ENCODE data around the gene PDCD11.
"Not testable (repeated sequence)": the region's sequence is repeated elsewhere in the genome, so short reads cannot be mapped to it uniquely, and the experiment has no call there.

Gene PDCD11, protein sequence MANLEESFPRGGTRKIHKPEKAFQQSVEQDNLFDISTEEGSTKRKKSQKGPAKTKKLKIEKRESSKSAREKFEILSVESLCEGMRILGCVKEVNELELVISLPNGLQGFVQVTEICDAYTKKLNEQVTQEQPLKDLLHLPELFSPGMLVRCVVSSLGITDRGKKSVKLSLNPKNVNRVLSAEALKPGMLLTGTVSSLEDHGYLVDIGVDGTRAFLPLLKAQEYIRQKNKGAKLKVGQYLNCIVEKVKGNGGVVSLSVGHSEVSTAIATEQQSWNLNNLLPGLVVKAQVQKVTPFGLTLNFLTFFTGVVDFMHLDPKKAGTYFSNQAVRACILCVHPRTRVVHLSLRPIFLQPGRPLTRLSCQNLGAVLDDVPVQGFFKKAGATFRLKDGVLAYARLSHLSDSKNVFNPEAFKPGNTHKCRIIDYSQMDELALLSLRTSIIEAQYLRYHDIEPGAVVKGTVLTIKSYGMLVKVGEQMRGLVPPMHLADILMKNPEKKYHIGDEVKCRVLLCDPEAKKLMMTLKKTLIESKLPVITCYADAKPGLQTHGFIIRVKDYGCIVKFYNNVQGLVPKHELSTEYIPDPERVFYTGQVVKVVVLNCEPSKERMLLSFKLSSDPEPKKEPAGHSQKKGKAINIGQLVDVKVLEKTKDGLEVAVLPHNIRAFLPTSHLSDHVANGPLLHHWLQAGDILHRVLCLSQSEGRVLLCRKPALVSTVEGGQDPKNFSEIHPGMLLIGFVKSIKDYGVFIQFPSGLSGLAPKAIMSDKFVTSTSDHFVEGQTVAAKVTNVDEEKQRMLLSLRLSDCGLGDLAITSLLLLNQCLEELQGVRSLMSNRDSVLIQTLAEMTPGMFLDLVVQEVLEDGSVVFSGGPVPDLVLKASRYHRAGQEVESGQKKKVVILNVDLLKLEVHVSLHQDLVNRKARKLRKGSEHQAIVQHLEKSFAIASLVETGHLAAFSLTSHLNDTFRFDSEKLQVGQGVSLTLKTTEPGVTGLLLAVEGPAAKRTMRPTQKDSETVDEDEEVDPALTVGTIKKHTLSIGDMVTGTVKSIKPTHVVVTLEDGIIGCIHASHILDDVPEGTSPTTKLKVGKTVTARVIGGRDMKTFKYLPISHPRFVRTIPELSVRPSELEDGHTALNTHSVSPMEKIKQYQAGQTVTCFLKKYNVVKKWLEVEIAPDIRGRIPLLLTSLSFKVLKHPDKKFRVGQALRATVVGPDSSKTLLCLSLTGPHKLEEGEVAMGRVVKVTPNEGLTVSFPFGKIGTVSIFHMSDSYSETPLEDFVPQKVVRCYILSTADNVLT (N-terminal part only)

DNA sequence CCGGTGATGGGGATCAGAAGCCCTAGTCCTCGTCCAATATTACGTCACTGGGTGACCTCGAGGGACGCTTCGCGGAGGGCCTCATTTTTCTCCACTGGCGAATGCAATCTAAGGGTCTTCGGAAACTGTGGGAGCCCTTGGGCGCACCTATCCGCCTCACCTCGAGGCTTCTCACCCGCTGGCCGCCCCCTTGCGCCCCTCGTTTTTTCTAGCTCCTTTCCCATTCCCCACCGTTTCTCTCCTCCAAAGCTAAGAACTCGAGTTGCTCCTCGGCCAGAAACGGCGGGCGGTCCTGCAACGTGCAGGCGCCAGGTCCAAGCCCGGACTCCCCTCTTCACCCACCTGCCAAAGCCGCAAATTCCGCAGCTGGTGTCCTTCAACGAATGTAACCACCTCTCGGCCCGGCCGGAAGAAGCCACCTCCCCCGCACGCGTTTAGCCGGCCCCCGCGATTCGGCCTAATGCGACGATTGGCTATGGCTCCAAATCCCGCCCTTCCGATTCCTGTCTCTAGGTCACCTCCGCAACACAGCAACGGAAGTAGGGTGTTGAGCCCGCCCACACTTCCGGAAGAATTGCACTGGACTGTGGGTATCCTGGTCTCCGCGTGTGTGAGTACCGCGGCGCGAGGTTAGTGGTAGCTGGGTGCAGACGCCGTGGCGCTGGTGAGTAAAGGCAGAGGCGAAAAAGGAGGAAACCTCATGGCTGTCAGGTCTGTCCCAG is at the start of gene PDCD11, which contains the start of gene ATP5MK:
TSS of gene PDCD11 (plus strand) at position 560 of the 722 bp plus-strand sequence. CDS start 1,801 bp downstream, outside the sequence.
TSS of gene ATP5MK (minus strand) at position 409 of the 722 bp plus-strand sequence. CDS start 4,018 bp downstream, outside the sequence.
- Mint-ChIP-seq H3K27me3 (no peaks in the 10 kb centered on the region), H3K27ac (ENCODE audit: low read depth) (peak within 1 kb of the TSS; percentile 97), H3K4me1 (peaks cover 43% of the 10 kb centered on the region), H3K9me3 (no peaks in the 10 kb centered on the region), H3K4me3 (peak within 1 kb of the TSS; percentile 98), H3K36me3 (ENCODE audit: insufficient read depth) (peaks cover 52% of the 10 kb centered on the region)
- peak; percentile 99 for ATAC-seq (replicated peaks; ENCODE audit: extremely low read depth, poor library complexity, severe bottlenecking)
- peak; percentile 83 to 87 for DNase-seq (ENCODE audit: low spot score in 2 of 2)

DNA sequence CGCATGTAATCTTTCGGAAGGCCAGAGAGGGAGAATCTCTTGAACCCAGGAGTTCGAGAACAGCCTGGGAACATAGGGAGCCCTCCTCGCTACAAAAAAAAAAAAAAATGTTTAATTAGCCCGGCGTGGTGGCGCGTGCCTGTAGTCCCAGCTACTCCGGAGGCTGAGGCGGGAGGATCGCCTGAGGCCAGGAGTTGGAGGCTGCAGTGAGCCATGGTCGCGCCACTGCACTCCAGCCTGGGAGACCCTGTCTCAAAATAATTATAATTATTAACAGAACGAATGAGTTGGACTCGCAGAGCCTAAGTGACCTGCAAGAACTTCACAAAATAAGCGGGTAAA is 46.3 kb upstream of the PDCD11 start:
- Mint-ChIP-seq H3K4me1 (no peaks in the 10 kb centered on the region), H3K4me3 (peak overlapping the region; percentile 95), H3K27ac (ENCODE audit: low read depth) (peak overlapping the region; percentile 82), H3K36me3 (ENCODE audit: insufficient read depth) (peaks cover 23% of the 10 kb centered on the region), H3K27me3 (no peaks in the 10 kb centered on the region), H3K9me3 (no peaks in the 10 kb centered on the region)
- DNase-seq (ENCODE audit: low spot score in 2 of 2) (no peak), ATAC-seq (replicated peaks; ENCODE audit: extremely low read depth, poor library complexity, severe bottlenecking) (no peak)

DNA sequence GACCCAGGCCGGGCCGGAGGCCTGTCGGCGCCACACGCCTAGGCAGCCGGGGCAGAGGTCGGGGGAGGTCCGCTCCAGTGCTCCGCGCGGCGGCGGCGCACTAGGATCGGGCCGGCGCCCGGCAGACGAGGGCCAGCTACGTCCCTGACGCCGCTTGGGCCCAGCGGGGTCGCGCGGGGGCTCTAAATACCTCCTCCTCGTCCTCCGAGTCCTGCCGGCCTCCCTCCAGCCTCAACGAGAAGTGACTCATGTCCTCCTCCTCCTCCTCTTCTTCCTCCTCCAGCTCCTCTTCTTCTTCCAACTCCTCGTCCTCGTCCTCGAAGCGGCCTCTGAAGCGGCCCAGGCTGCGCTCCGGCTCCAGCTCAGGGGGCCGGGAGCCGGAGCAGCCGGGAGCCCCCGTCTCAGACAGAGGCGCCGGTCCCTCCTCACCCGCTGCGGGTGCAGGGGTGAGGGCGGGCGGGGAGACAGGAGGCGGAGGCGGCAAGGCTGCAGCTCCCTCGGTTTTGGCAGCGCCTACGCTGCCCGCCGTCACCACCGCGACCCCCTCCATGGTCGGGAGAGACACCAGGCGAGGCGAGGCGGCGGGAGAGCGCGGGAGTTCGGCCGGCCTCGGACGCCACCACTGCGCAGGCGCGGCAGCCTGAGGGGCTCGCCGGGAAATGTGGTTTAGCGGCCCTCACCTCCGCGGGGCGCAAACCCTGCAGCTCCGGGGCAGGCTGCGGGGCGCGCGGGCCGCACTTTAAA is 45.7 kb upstream of the PDCD11 start, which contains the start of gene PCGF6:
TSS of gene PCGF6 (minus strand) at position 624 of the 744 bp plus-strand sequence. CDS start at position 550, 74 bp downstream.
- DNase-seq (ENCODE audit: low spot score in 2 of 2), result peak; percentile 35 to 48
- Mint-ChIP-seq H3K27me3 (no peaks in the 10 kb centered on the region), H3K36me3 (ENCODE audit: insufficient read depth) (peaks cover 19% of the 10 kb centered on the region), H3K27ac (ENCODE audit: low read depth) (peak within 1 kb of the TSS; percentile 82), H3K4me3 (peak within 1 kb of the TSS; percentile 95), H3K9me3 (no peaks in the 10 kb centered on the region), H3K4me1 (no peaks in the 10 kb centered on the region)
- peak; percentile 86 for ATAC-seq (replicated peaks; ENCODE audit: extremely low read depth, poor library complexity, severe bottlenecking)

DNA sequence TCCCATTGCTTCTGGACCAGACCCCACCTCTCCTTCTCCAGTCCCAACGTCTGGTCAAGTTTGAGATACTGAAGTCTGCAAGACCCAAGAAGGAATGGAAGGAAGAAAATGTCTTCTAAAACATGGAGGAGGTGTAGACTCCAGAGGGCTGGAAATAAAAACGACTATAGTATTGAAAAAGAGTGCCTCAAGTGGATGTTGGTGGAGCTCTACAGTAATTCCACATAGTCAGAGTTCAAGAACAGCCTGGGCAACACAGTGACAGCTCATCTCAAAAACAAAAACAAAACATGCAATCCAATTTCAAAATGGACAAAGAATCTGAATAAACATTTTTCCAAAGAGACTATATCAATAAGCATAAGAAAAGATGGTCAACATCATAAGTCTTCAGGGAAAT is 43.1 kb upstream of the PDCD11 start:
- Mint-ChIP-seq H3K4me3 (no peak overlapping the region), H3K36me3 (ENCODE audit: insufficient read depth) (peaks cover 6% of the 10 kb centered on the region), H3K27ac (ENCODE audit: low read depth) (no peak overlapping the region), H3K27me3 (no peaks in the 10 kb centered on the region), H3K4me1 (no peaks in the 10 kb centered on the region), H3K9me3 (no peaks in the 10 kb centered on the region)
- ATAC-seq (replicated peaks; ENCODE audit: extremely low read depth, poor library complexity, severe bottlenecking), result no peak
- DNase-seq (ENCODE audit: low spot score in 2 of 2), result no peak

DNA sequence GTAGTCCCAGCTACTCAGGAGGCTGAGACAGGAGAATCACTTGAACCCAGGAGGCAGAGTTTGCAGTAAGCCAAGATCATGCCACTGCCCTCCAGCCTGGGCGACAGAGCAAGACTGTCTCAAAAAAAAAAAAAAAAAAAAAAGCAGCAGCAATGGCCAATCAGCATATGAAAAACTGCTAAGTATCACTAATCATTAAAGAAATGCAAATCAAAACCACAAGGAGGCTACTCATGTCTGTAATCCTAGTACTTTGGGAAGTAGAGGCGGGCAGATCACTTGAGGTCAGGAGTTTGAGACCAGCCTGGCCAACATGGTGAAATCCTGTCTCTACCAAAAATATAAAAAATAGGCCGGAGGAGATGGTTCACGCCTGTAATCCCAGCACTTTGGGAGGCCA is 41.9 kb upstream of the PDCD11 start:
- H3K36me3 Mint-ChIP-seq (ENCODE audit: insufficient read depth); H3K27me3 Mint-ChIP-seq; H3K27ac Mint-ChIP-seq (ENCODE audit: low read depth); ATAC-seq (replicated peaks; ENCODE audit: extremely low read depth, poor library complexity, severe bottlenecking); H3K9me3 Mint-ChIP-seq; H3K4me1 Mint-ChIP-seq; DNase-seq (ENCODE audit: low spot score in 2 of 2); H3K4me3 Mint-ChIP-seq: not testable (repeated sequence)

DNA sequence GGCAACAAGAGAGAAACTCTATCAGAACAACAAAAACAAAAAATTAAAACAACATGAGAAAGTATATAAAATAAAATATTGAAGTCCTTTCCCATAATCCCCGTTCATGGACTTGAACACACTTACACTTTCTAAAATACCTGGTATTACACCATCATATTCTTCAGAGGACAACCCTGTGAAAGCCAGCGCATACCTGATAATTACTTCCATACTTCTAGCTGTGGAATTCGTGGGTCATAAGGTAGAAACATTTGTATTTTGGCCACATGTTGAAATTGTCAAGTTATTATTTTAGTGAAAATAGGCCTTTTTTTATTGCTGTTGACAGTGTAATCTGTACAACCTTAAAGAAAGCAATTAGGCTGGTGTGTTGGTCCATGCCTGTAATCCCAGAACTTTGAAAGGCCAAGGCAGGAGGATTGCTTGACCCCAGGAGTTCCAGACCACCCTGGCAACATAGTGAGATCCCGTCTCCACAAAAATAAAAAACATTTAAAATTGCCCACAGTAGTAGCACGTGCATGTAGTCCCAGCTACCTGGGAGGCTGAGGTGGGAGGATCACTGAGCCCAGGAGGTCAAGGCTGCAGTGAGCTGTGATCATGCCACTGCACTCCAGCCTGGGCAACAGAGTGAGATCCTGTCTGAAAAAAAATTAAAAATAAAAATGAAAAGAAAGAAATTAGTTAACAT is 40.4 kb upstream of the PDCD11 start:
- Mint-ChIP-seq H3K4me1 (no peaks in the 10 kb centered on the region), H3K27me3 (no peaks in the 10 kb centered on the region), H3K9me3 (no peaks in the 10 kb centered on the region), H3K27ac (ENCODE audit: low read depth) (no peak overlapping the region), H3K36me3 (ENCODE audit: insufficient read depth) (peaks cover 2% of the 10 kb centered on the region), H3K4me3 (no peak overlapping the region)
- ATAC-seq (replicated peaks; ENCODE audit: extremely low read depth, poor library complexity, severe bottlenecking) (no peak), DNase-seq (ENCODE audit: low spot score in 2 of 2) (no peak)

DNA sequence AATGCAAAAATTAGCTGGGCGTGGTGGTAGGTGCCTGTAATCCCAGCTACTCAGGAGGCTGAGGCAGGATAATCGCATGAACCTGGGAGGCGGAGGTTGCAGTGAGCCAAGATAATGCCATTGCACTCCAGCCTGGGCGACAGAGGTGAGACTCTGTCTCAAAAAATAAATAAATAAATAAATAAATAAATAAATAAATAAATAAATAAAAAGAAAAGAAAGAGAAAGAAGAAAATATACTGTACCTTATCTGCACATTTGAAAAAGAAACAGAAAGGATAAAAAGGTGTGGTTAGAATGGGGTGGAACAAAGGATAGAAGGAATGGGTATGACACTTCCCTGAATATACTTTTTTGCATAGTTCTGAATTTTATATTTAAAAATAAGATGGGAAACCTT is 36.9 kb upstream of the PDCD11 start:
- H3K4me3 Mint-ChIP-seq; H3K4me1 Mint-ChIP-seq; H3K27ac Mint-ChIP-seq (ENCODE audit: low read depth); ATAC-seq (replicated peaks; ENCODE audit: extremely low read depth, poor library complexity, severe bottlenecking); H3K36me3 Mint-ChIP-seq (ENCODE audit: insufficient read depth); H3K9me3 Mint-ChIP-seq; DNase-seq (ENCODE audit: low spot score in 2 of 2); H3K27me3 Mint-ChIP-seq: not testable (repeated sequence)

DNA sequence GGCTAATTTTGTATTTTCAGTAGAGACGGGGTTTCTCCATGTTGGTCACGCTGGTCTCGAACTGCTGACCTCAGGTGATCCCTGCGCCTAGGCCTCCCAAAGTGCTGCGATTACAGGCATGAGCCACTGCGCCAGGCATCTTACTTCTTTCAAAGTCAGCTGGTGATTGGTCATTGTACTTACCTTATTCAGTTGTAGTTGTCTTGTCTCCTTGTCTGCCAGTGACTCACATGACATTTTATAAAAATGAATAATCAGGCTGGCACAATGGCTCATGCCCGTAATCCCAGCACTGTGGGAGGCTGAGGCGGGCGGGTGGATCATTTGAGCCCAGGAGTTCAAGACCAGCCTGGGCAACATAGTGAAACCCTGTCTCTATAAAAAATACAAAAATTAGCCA is 35.6 kb upstream of the PDCD11 start:
- not testable (repeated sequence) for H3K4me3 Mint-ChIP-seq; H3K27ac Mint-ChIP-seq (ENCODE audit: low read depth); DNase-seq (ENCODE audit: low spot score in 2 of 2); H3K4me1 Mint-ChIP-seq; ATAC-seq (replicated peaks; ENCODE audit: extremely low read depth, poor library complexity, severe bottlenecking); H3K36me3 Mint-ChIP-seq (ENCODE audit: insufficient read depth); H3K9me3 Mint-ChIP-seq; H3K27me3 Mint-ChIP-seq

DNA sequence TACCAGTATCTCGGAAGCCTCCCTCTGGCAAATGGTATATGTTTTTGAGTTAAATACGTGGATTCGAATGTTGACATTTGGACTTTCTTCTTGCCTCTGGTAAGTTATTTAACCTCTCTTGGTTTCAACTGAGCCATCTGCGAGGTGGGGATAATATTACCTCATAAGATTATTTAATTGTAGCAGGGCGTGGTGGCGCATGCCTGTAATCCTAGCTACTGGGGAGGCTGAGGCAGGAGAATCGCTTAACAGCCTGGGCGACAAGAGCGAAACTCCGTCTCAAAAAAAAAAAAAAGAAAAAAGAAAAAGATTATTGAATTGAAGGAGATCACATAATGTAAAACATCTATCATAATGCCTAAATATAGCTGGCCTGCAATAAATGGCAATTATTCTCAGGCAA is 29.0 kb upstream of the PDCD11 start:
- Mint-ChIP-seq H3K27me3 (no peaks in the 10 kb centered on the region), H3K4me3 (peak overlapping the region; percentile 93), H3K4me1 (peaks cover 5% of the 10 kb centered on the region), H3K9me3 (no peaks in the 10 kb centered on the region), H3K36me3 (ENCODE audit: insufficient read depth) (peaks cover 6% of the 10 kb centered on the region), H3K27ac (ENCODE audit: low read depth) (peak overlapping the region; percentile 73)
- DNase-seq (ENCODE audit: low spot score in 2 of 2) (no peak), ATAC-seq (replicated peaks; ENCODE audit: extremely low read depth, poor library complexity, severe bottlenecking) (no peak)

DNA sequence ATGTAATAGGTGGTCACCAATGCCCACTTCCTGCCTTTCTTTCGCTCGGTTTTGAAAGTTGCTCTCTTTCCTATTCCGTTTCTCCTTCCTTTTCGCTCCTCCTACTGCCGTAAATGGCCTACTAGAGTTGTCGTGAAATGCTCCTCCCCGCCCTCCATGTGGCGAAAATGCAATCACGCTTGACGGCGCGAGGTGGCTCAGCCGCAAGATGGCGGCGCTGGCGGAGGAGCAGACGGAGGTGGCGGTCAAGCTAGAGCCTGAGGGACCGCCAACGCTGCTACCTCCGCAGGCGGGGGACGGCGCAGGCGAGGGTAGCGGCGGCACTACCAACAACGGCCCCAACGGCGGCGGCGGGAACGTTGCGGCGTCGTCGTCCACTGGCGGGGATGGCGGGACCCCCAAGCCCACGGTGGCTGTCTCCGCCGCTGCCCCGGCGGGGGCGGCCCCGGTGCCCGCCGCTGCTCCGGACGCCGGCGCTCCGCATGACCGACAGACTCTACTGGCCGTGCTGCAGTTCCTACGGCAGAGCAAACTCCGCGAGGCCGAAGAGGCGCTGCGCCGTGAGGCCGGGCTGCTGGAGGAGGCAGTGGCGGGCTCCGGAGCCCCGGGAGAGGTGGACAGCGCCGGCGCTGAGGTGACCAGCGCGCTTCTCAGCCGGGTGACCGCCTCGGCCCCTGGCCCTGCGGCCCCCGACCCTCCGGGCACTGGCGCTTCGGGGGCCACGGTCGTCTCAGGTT is 28.5 kb upstream of the PDCD11 start, which contains the start of gene TAF5:
TSS of gene TAF5 (plus strand) at position 195 of the 737 bp plus-strand sequence. CDS start at position 209, 14 bp downstream.
- Mint-ChIP-seq H3K4me3 (peak within 1 kb of the TSS; percentile 93), H3K27ac (ENCODE audit: low read depth) (peak within 1 kb of the TSS; percentile 73), H3K9me3 (no peaks in the 10 kb centered on the region), H3K36me3 (ENCODE audit: insufficient read depth) (peaks cover 6% of the 10 kb centered on the region), H3K4me1 (peaks cover 5% of the 10 kb centered on the region), H3K27me3 (no peaks in the 10 kb centered on the region)
- DNase-seq (ENCODE audit: low spot score in 2 of 2) (peak; percentile 74 to 88), ATAC-seq (replicated peaks; ENCODE audit: extremely low read depth, poor library complexity, severe bottlenecking) (peak; percentile 67)

Measured in central memory CD8-positive, alpha-beta T cell (primary cell).